ENCODE results near the gene ABHD4.

The ABHD4 gene

DNA sequence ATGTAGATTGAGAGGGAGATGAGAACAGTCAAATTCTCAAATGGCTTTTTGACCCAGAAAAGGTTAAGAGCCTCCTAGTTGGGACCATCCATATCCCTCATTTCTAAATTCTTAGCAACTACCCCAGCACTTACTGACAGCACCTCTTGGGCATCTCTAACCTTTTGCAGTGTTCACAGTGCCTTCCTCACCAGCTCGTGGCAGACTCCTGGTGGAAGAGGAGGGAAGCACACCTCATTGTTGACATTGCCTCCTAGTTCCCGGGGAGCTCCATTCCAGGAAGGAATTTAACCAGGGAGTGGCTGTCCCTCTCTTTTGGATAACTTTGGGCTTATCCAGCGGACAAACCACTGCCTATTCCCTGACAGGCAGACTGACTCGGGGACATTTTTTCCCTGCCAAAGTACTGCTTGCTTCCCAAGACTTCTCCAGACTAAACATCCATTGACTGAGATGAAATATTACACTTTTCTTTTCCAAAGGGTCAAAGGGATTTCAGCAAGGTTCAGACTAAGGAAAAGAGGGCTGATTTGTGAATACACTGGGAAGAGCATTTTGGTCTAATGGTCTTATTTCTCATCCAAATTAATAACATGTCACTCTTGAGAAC lies 55.0 kb downstream of the ABHD4 start:
- no peak overlapping the region for H3K27ac ChIP-seq (ENCODE audit: low read depth in 2 of 2, low read length in 2 of 2)
- no peaks in the 10 kb centered on the region for H3K9me3 ChIP-seq (ENCODE audit: control insufficient read depth in 2 of 2, low read length in 2 of 2)
- no peaks in the 10 kb centered on the region for H3K36me3 ChIP-seq (ENCODE audit: control insufficient read depth in 2 of 2, insufficient read depth in 2 of 2, low read length in 2 of 2)
- peaks cover 5 to 7% of the 10 kb centered on the region in 2 donors for H3K4me1 ChIP-seq (ENCODE audit: control insufficient read depth in 2 of 2, insufficient read depth in 2 of 2, low read length in 2 of 2)
- no peaks in the 10 kb centered on the region for H3K27me3 ChIP-seq (ENCODE audit: control insufficient read depth in 2 of 2, insufficient read depth in 2 of 2, low read length in 2 of 2)
- H3K9ac ChIP-seq (ENCODE audit: low read depth in 1 of 2, low read length in 2 of 2): no peak overlapping the region
- H3K4me3 ChIP-seq (ENCODE audit: low read length in 2 of 2): no peak overlapping the region

DNA sequence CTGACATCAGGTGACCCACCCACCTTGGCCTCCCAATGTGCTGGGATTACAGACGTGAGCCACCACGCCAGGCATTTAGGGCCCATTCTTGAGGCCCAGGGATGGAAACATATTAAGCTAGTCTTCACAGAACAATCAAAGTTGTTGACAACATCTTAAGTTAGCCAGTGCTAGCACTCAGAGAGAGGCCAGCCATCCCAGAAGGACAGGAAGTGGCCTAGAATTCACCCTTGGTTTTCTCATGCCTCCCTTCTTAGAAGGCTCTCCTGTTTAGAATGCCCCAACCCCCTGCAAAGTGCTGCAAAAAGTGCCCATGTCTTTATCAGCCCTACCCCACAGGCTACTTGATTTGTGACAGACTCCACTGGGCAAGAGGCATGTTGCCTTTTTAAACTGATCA lies 58.1 kb downstream of the ABHD4 start:
- Histone ChIP-seq H3K4me1 (ENCODE audit: control insufficient read depth in 2 of 2, insufficient read depth in 2 of 2, low read length in 2 of 2) (peaks cover 5 to 12% of the 10 kb centered on the region in 2 donors), H3K27ac (ENCODE audit: low read depth in 2 of 2, low read length in 2 of 2) (no peak overlapping the region), H3K27me3 (ENCODE audit: control insufficient read depth in 2 of 2, insufficient read depth in 2 of 2, low read length in 2 of 2) (no peaks in the 10 kb centered on the region), H3K9ac (ENCODE audit: low read depth in 1 of 2, low read length in 2 of 2) (no peak overlapping the region), H3K9me3 (ENCODE audit: control insufficient read depth in 2 of 2, low read length in 2 of 2) (no peaks in the 10 kb centered on the region), H3K4me3 (ENCODE audit: low read length in 2 of 2) (no peak overlapping the region), H3K36me3 (ENCODE audit: control insufficient read depth in 2 of 2, insufficient read depth in 2 of 2, low read length in 2 of 2) (no peaks in the 10 kb centered on the region)

DNA sequence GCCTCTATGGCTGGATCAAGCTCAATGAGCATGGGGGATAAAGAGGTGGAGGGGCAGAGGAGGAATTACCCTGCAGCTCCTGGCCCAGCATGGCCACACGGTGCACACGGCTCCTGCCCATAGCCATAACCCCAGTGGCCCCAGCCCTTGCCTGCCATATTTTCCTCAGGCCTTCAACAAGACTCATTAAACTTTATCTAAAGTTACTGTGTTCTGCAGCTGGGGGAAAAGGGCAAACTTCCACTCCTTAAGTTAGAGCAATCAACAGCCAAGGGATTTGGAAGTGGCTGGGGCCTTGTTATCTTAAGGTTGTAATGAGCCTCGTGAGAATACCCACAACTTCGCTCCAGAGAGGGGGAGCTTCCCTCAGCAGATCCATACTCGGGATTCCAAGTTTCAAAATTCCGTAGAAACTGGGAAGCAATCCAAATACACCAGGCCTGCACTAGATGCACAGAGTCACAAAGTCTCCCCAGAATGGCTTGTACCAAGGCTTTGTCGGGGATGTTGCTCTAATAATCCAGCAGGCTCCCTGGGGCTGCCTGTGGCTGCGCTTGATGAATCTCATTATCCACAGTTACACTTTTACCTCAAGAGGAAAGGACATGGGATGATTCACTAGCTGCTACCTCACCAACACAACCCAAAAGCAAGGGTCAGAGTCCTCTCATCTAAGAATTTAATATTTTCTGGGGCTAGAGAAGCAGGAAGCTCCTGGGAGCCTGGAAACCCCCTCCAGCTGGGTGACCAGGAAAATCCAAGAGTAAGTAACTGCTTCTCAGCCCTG lies 59.0 kb downstream of the ABHD4 start:
- H3K4me1 ChIP-seq (ENCODE audit: control insufficient read depth in 2 of 2, insufficient read depth in 2 of 2, low read length in 2 of 2): peaks cover 5 to 12% of the 10 kb centered on the region in 2 donors
- no peak overlapping the region for H3K27ac ChIP-seq (ENCODE audit: low read depth in 2 of 2, low read length in 2 of 2)
- no peak overlapping the region for H3K9ac ChIP-seq (ENCODE audit: low read depth in 1 of 2, low read length in 2 of 2)
- H3K36me3 ChIP-seq (ENCODE audit: control insufficient read depth in 2 of 2, insufficient read depth in 2 of 2, low read length in 2 of 2): no peaks in the 10 kb centered on the region
- H3K4me3 ChIP-seq (ENCODE audit: low read length in 2 of 2): no peak overlapping the region
- no peaks in the 10 kb centered on the region for H3K9me3 ChIP-seq (ENCODE audit: control insufficient read depth in 2 of 2, low read length in 2 of 2)
- H3K27me3 ChIP-seq (ENCODE audit: control insufficient read depth in 2 of 2, insufficient read depth in 2 of 2, low read length in 2 of 2): no peaks in the 10 kb centered on the region

DNA sequence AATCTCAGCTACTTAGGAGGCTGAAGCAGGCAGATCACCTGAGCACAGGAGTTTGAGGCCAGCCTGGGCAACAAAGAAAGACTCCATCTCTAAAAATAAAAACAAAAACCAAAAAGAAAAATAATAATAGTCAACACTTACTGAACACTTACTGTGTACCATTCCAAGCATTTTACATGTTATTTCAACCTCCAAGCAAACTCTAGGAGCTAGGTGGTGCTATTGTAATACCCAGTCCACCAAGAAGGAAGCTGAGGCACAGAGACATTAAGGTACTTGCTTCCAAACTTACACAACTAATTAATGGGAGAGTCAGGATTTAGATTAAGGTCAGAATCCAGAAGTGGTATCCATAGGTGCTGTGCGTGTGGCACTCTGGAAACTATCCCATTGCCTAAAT lies 59.8 kb downstream of the ABHD4 start:
- Histone ChIP-seq H3K9me3 (ENCODE audit: control insufficient read depth in 2 of 2, low read length in 2 of 2) (no peaks in the 10 kb centered on the region), H3K36me3 (ENCODE audit: control insufficient read depth in 2 of 2, insufficient read depth in 2 of 2, low read length in 2 of 2) (no peaks in the 10 kb centered on the region), H3K9ac (ENCODE audit: low read depth in 1 of 2, low read length in 2 of 2) (no peak overlapping the region), H3K27me3 (ENCODE audit: control insufficient read depth in 2 of 2, insufficient read depth in 2 of 2, low read length in 2 of 2) (no peaks in the 10 kb centered on the region), H3K27ac (ENCODE audit: low read depth in 2 of 2, low read length in 2 of 2) (no peak overlapping the region), H3K4me3 (ENCODE audit: low read length in 2 of 2) (no peak overlapping the region), H3K4me1 (ENCODE audit: control insufficient read depth in 2 of 2, insufficient read depth in 2 of 2, low read length in 2 of 2) (peaks cover 5 to 12% of the 10 kb centered on the region in 2 donors)

GRCh38 chr14:22658946-22659345 lies 60.8 kb downstream of the ABHD4 start:
- Histone ChIP-seq H3K4me1 (ENCODE audit: control insufficient read depth in 2 of 2, insufficient read depth in 2 of 2, low read length in 2 of 2) (peaks cover 5 to 12% of the 10 kb centered on the region in 2 donors), H3K9ac (ENCODE audit: low read depth in 1 of 2, low read length in 2 of 2) (no peak overlapping the region), H3K27ac (ENCODE audit: low read depth in 2 of 2, low read length in 2 of 2) (no peak overlapping the region), H3K4me3 (ENCODE audit: low read length in 2 of 2) (no peak overlapping the region), H3K27me3 (ENCODE audit: control insufficient read depth in 2 of 2, insufficient read depth in 2 of 2, low read length in 2 of 2) (no peaks in the 10 kb centered on the region), H3K36me3 (ENCODE audit: control insufficient read depth in 2 of 2, insufficient read depth in 2 of 2, low read length in 2 of 2) (no peaks in the 10 kb centered on the region), H3K9me3 (ENCODE audit: control insufficient read depth in 2 of 2, low read length in 2 of 2) (no peaks in the 10 kb centered on the region)

- H3K27me3 ChIP-seq (ENCODE audit: control insufficient read depth in 2 of 2, insufficient read depth in 2 of 2, low read length in 2 of 2): no peaks in the 10 kb centered on the region
- no peak overlapping the region for H3K9ac ChIP-seq (ENCODE audit: low read depth in 1 of 2, low read length in 2 of 2)
- H3K4me1 ChIP-seq (ENCODE audit: control insufficient read depth in 2 of 2, insufficient read depth in 2 of 2, low read length in 2 of 2): peaks cover 5 to 12% of the 10 kb centered on the region in 2 donors
- no peak overlapping the region for H3K27ac ChIP-seq (ENCODE audit: low read depth in 2 of 2, low read length in 2 of 2)
- H3K36me3 ChIP-seq (ENCODE audit: control insufficient read depth in 2 of 2, insufficient read depth in 2 of 2, low read length in 2 of 2): no peaks in the 10 kb centered on the region
- no peaks in the 10 kb centered on the region for H3K9me3 ChIP-seq (ENCODE audit: control insufficient read depth in 2 of 2, low read length in 2 of 2)
- no peak overlapping the region for H3K4me3 ChIP-seq (ENCODE audit: low read length in 2 of 2)
Measured at GRCh38 chr14:22660654-22661053, 62.6 kb downstream of the ABHD4 start.

All from mucosa of rectum (tissue), 2 donors.